ENCODE results near the gene PFAS. TPM values are rescaled to one million over a fixed set of nuclear protein-coding genes. Genes with fewer than 3 reads are reported as not detected.

The PFAS gene
- total and polyA plus RNA-seq, 2 of the 8 experiments (the other 6 are each of a cell fraction or from before 2014, with no cell fraction given) = 88.4 to 248 TPM

- Histone ChIP-seq H3K9me3 (ENCODE audit: insufficient read depth in 2 of 2, low read depth in 1 of 2, low read length in 1 of 2) (no peaks in the 10 kb centered on the region), H2AK5ac (ENCODE audit: low read depth, low read length) (no peak overlapping the region), H2BK20ac (ENCODE audit: low read length) (no peak overlapping the region), H3K23ac (ENCODE audit: insufficient read length) (no peak overlapping the region), H4K5ac (ENCODE audit: insufficient read length, low read depth, low read length) (no peak overlapping the region), H4K8ac (ENCODE audit: extremely low read depth, insufficient read depth, low read length) (no peak overlapping the region), H3K4me1 (replicated peaks in 1 of 4; ENCODE audit: control insufficient read depth in 3 of 4, insufficient read depth in 4 of 4, low read length in 3 of 4) (peaks cover 0 to 4% (median under 1%) of the 10 kb centered on the region in 4 experiments; a peak in 2 of 7 replicates), H3K36me3 (ENCODE audit: control insufficient read depth in 2 of 4, insufficient read depth in 4 of 4, low read length in 3 of 4) (peaks cover 16 to 42% (median 29%) of the 10 kb centered on the region in 4 experiments; a peak in 7 of 8 replicates), H3K27ac (ENCODE audit: low read depth, low read length) (no peak overlapping the region), H2BK5ac (ENCODE audit: low read depth, low read length) (no peak overlapping the region), H3K27me3 (replicated peaks in 1 of 4; ENCODE audit: control insufficient read depth in 3 of 4, extremely low read depth in 1 of 4, insufficient read depth in 3 of 4, low read length in 3 of 4) (no peaks in the 10 kb centered on the region), H3K79me2 (ENCODE audit: control insufficient read depth in 1 of 2, insufficient read depth in 2 of 2, low read length in 2 of 2) (peaks cover 3 to 16% of the 10 kb centered on the region in 2 experiments), H3K23me2 (ENCODE audit: low read depth, low read length) (peaks cover 4% of the 10 kb centered on the region), H2AFZ (ENCODE audit: low read length) (no peak overlapping the region), H4K91ac (replicated peaks; ENCODE audit: insufficient read length, low read length) (no peak overlapping the region), H3K79me1 (ENCODE audit: low read depth, low read length) (0 out of 2 replicates have a peak, but pooled peaks cover 4% of the 10 kb centered on the region), H3K18ac (ENCODE audit: extremely low read depth, low read length) (no peak overlapping the region), H2BK120ac (replicated peaks; ENCODE audit: low read depth, low read length) (no peak overlapping the region), H3K4me2 (ENCODE audit: insufficient read depth in 1 of 2, low read depth in 2 of 2, low read length in 2 of 2) (no peak overlapping the region), H4K20me1 (replicated peaks in 1 of 2; ENCODE audit: control insufficient read depth in 1 of 2, insufficient read depth in 2 of 2, low read length in 2 of 2) (peaks cover 5 to 6% of the 10 kb centered on the region in 2 experiments), H3K4ac (replicated peaks; ENCODE audit: insufficient read length, low read depth, low read length) (no peak overlapping the region), H3K56ac (replicated peaks; ENCODE audit: insufficient read length, low read depth, low read length) (no peak overlapping the region), H3K14ac (ENCODE audit: insufficient read length) (no peak overlapping the region), H3K4me3 (ENCODE audit: extremely low read depth in 1 of 4, insufficient read depth in 2 of 4, low read depth in 3 of 4, low read length in 4 of 4) (no peak overlapping the region), H3K9ac (replicated peaks in 1 of 4; ENCODE audit: extremely low read depth in 1 of 4, low read depth in 3 of 4, low read length in 3 of 4) (no peak overlapping the region), H2BK12ac (ENCODE audit: low read depth, low read length) (no peak overlapping the region), H2BK15ac (ENCODE audit: low read length) (no peak overlapping the region)
- WGBS, 2 experiments (ENCODE audit: extremely low coverage in 1 of 2, insufficient coverage in 1 of 2, insufficient read length in 1 of 2, insufficient replicate concordance in 2 of 2, low coverage in 1 of 2, low lambda C conversion rate in 2 of 2, missing lambda C conversion rate in 1 of 2) = 96% methylated on average over 10 of the region's 12 CpGs; no CpG with 5 or more reads in 1 of the 2 experiments
- ChIA-PET CTCF (ENCODE audit: partially characterized antibody) (interaction anchor here (0.9 to 1.8 kb wide), 5 partner anchors 8 to 19 kb away, joined by 3 to 4 read pairs (median 3); no protein-coding TSS in a partner anchor), POLR2A (ENCODE audit: partially characterized antibody) (interaction anchor here (0.7 to 19.6 kb wide), 8 partner anchors 8 to 618 kb away, joined by 3 to 373 read pairs (median 4); partner anchors contain the start of gene BORCS6)
- FAIRE-seq (no peak), DNase-seq (ENCODE audit: low read depth in 1 of 2, low spot score in 2 of 2) (no peak)
- TF ChIP-seq SIX5 (IDR thresholded peaks at IDR 0.05; ENCODE audit: low read depth, low read length) (no peak), NANOG (IDR thresholded peaks at IDR 0.05; ENCODE audit: insufficient read depth, low read depth, low read length, poor library complexity, severe bottlenecking) (no peak), CHD2 (IDR thresholded peaks at IDR 0.05; ENCODE audit: low read length) (no peak), SP2 (IDR thresholded peaks at IDR 0.05; ENCODE audit: low read length) (no peak), SIN3A (conservative IDR thresholded peaks at IDR 0.05 in 1 of 2, IDR thresholded peaks at IDR 0.05 in 1 of 2; ENCODE audit: low read depth in 1 of 2, low read length in 2 of 2) (no peak), PHF8 (conservative IDR thresholded peaks at IDR 0.05; ENCODE audit: low read depth, low read length) (no peak), SP1 (IDR thresholded peaks at IDR 0.05; ENCODE audit: low read depth, low read length) (no peak), SAP30 (IDR thresholded peaks at IDR 0.05; ENCODE audit: insufficient read depth, insufficient replicate concordance, low read length) (no peak), EGR1 (IDR thresholded peaks at IDR 0.05; ENCODE audit: borderline replicate concordance, low read depth, low read length) (no peak), TAF1 (IDR thresholded peaks at IDR 0.05; ENCODE audit: low read depth, low read length) (no peak), TBP (IDR thresholded peaks at IDR 0.05; ENCODE audit: low read depth, low read length) (no peak), CTBP2 (IDR thresholded peaks at IDR 0.05; ENCODE audit: borderline replicate concordance, insufficient read depth, insufficient read length, low read length) (no peak), BACH1 (IDR thresholded peaks at IDR 0.05; ENCODE audit: low read length) (no peak)
These were observed 42.6 kb upstream of the PFAS start for GRCh38 chr17:8206536-8206935.
